Activated T-helper 2 cell treated with anti-CD3 and anti-CD28 coated beads, Interferon-gamma antibody, Interleukin-2, Interleukin-4, amounts not matched to agents 10 μg/mL and 5 μg/mL and 100 μg/mL, durations not matched to agents 14 hours and 24 hours and 36 hours (primary cell): ENCODE results near the gene TIPARP. TPM values are rescaled to one million over a fixed set of nuclear protein-coding genes. Genes with fewer than 3 reads are reported as not detected.

ENCODE experiments used
- DNase-seq: peaks from one replicate; pipeline ENCODE4 v3.0.0; 2021; ENCODE audit warnings: low spot score
- H3K27ac Mint-ChIP-seq: one replicate; pipeline ENCODE4 v1.8.0; 2021; ENCODE audit warnings: mixed read lengths
- H3K27me3 Mint-ChIP-seq: one replicate; pipeline ENCODE4 v1.8.0; 2021; ENCODE audit warnings: low read depth, mixed read lengths
- H3K36me3 Mint-ChIP-seq: one replicate; pipeline ENCODE4 v1.8.0; 2021; ENCODE audit warnings: low read depth, mixed read lengths
- H3K4me1 Mint-ChIP-seq: one replicate; pipeline ENCODE4 v1.8.0; 2021; ENCODE audit warnings: low read depth, mixed read lengths
- H3K4me3 Mint-ChIP-seq: one replicate; pipeline ENCODE4 v1.8.0; 2021; ENCODE audit warnings: low read depth, mild to moderate bottlenecking, moderate library complexity, mixed read lengths
- H3K9me3 Mint-ChIP-seq: one replicate; pipeline ENCODE4 v1.8.0; 2021; ENCODE audit warnings: mixed read lengths
- intact Hi-C: fragments of 100-400 bp; cut with micrococcal nuclease; formaldehyde crosslinking; loops from one replicate; pipeline ENCODE4 v1.15.1; 2023
- total RNA-seq: library from RNA; stranded (reverse); gene quantifications from 2 replicates; pipeline ENCODE4 v1.2.3, GENCODE V29; 2022

TIPARP gene
- total RNA-seq, 1 donor from 2014 or later = 22.8 TPM

DNA sequence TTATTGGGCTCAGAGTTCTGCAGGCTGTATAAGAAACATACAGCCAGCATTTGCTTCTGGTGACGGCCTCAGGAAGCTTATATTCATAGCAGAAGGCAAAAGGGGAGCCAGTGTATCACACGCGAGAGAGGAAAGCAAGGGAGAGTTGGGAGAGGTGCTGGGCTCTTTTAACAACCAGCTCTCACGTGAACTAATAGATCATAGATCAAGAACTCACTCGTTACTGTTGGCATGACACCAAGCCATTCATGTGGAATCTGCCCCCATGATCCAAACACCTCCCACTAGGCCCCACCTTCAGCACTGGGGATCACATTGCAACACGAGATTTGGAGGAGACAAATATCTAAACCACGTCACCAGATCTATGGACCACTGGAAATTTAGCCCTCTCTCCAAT is 70.2 kb downstream of the TIPARP start:
- H3K9me3 Mint-ChIP-seq = peaks cover 17% of the 10 kb centered on the region
- H3K27ac Mint-ChIP-seq = no peak overlapping the region
- intact Hi-C loops = no loop called here
- peaks cover 25% of the 10 kb centered on the region for H3K36me3 Mint-ChIP-seq
- no peak for DNase-seq
- H3K4me3 Mint-ChIP-seq = no peak overlapping the region
- H3K27me3 Mint-ChIP-seq = no peaks in the 10 kb centered on the region
- peaks cover 3% of the 10 kb centered on the region for H3K4me1 Mint-ChIP-seq

DNA sequence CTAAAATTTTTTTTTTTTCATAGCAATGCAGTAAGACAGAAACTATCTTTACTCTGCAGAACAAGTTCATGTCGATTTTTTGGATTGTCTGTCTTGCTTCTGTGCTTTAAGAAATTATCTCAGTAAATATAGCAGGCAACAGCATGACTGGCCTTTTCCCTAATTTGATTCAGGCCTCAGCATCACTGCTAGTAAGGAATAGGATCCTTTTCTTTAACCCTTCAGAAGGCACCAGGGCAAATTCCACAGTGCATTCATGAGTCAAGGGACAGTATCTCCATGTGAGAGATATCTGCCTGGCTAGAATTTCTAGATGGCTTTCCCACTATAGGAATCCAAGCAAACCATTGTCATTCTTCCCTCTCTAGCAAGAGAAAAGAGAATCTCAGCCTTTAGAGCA is 71.4 kb downstream of the TIPARP start:
- Mint-ChIP-seq H3K9me3 (peaks cover 17% of the 10 kb centered on the region), H3K4me3 (no peak overlapping the region), H3K36me3 (peaks cover 29% of the 10 kb centered on the region), H3K4me1 (peaks cover 3% of the 10 kb centered on the region), H3K27me3 (peaks cover 1% of the 10 kb centered on the region), H3K27ac (no peak overlapping the region)
- intact Hi-C loops = no loop called here
- DNase-seq = no peak

GRCh38 chr3:156747046-156747445 is 72.7 kb downstream of the TIPARP start:
- intact Hi-C loops = no loop called here
- Mint-ChIP-seq H3K36me3 (peaks cover 26% of the 10 kb centered on the region), H3K27ac (no peak overlapping the region), H3K9me3 (peaks cover 17% of the 10 kb centered on the region), H3K4me1 (peaks cover 3% of the 10 kb centered on the region), H3K4me3 (no peak overlapping the region), H3K27me3 (peaks cover 1% of the 10 kb centered on the region)
- no peak for DNase-seq

- Mint-ChIP-seq H3K4me3 (no peak overlapping the region), H3K27ac (no peak overlapping the region), H3K9me3 (peaks cover 17% of the 10 kb centered on the region), H3K27me3 (peaks cover 2% of the 10 kb centered on the region), H3K4me1 (peaks cover 6% of the 10 kb centered on the region), H3K36me3 (peaks cover 26% of the 10 kb centered on the region)
- no peak for DNase-seq
- intact Hi-C loops = no loop called here
Observed at GRCh38 chr3:156749244-156749643, 74.9 kb downstream of the TIPARP start.

DNA sequence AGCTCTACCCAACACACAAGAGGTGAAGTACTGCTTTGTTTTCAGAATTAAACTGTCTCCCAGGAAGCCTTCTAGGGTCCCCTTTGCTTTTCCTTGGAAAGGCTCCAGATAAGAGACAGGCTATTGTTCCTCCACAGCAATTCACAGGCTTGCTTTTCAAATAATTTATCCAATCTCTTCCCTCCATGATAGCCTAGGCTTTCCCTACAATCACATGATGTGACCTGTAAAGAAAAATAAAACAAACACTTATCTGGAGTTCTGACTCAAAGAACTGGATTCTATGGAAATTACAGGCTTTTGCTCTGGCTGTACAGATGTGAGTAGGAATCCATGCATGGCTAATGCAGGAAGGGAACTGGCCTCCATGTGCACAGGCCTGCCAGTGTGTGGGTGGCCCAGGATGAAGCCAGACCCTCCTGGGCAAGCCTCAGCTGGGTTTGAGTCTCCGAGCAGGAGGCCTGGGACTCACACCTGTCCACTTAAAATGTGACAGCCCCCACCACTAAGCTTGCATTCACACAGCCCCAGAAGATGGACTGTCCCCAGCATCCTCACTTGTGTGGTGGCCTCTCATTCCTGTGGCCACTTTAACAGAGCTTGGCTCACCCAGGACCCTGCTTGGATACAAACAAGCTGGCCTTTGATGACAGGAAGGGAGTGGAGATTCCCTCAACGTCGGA is 75.9 kb downstream of the TIPARP start:
- peaks cover 17% of the 10 kb centered on the region for H3K9me3 Mint-ChIP-seq
- peaks cover 3% of the 10 kb centered on the region for H3K27me3 Mint-ChIP-seq
- H3K36me3 Mint-ChIP-seq = peaks cover 26% of the 10 kb centered on the region
- no peak for DNase-seq
- H3K27ac Mint-ChIP-seq = no peak overlapping the region
- no peak overlapping the region for H3K4me3 Mint-ChIP-seq
- intact Hi-C loops = no loop called here
- H3K4me1 Mint-ChIP-seq = peaks cover 6% of the 10 kb centered on the region

- intact Hi-C loops = no loop called here
- peaks cover 3% of the 10 kb centered on the region for H3K27me3 Mint-ChIP-seq
- H3K36me3 Mint-ChIP-seq = peaks cover 24% of the 10 kb centered on the region
- no peak overlapping the region for H3K27ac Mint-ChIP-seq
- H3K4me3 Mint-ChIP-seq = no peak overlapping the region
- H3K9me3 Mint-ChIP-seq = peaks cover 17% of the 10 kb centered on the region
- DNase-seq = no peak
- peaks cover 6% of the 10 kb centered on the region for H3K4me1 Mint-ChIP-seq
Observed at GRCh38 chr3:156750874-156751245, 76.5 kb downstream of the TIPARP start.

DNA sequence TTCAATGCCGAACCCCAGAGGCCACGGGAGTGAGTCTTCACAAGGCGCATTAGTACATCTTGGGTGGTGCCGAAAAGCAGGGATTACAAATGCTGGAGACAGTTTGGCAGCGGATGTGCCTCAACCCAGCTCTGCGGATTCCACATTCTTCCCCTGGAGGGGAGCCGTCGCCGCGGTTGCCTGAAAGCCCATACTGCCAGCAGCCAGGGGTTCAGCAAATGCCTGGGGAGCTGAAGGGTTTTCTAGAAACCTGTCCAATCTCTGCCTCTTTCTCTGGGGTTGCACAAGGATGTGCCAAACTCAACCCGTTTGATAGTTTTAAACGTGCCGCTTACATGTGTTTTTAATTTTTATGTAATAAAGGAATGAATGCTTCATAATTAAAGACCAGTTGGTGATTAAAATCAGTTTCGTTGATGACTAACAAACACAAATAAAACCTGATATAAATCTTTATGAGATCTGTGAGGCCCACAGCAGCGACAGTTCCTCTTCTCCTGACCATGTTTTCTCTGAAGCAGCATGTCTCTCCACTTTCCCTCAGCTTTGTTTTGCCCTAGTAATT is 77.2 kb downstream of the TIPARP start:
- Mint-ChIP-seq H3K9me3 (peaks cover 16% of the 10 kb centered on the region), H3K4me1 (peaks cover 6% of the 10 kb centered on the region), H3K36me3 (peaks cover 22% of the 10 kb centered on the region), H3K27me3 (peaks cover 3% of the 10 kb centered on the region), H3K4me3 (no peak overlapping the region), H3K27ac (no peak overlapping the region)
- DNase-seq = no peak
- intact Hi-C loops = no loop called here

Other genes starting within 250 kb of the TIPARP start
- gene SSR3, start 119.5 kb upstream of the TIPARP start, total RNA-seq = 193 and 197 TPM in 2 replicates
- gene LEKR1, start 151.8 kb downstream of the TIPARP start, total RNA-seq = 0.30 and 0.52 TPM in 2 replicates